Body of pancreas (tissue), 4 donors: Measurements from ENCODE around the gene TBC1D32.
"Not testable (repeated sequence)": the region's sequence is repeated elsewhere in the genome, so short reads cannot be mapped to it uniquely, and the experiment has no call there.

Experiments
- CTCF ChIP-seq, 7 experiments: fragments of 450-650 bp in 4 of 7; fragments of 200-600 bp in 3 of 7; sonication (generic) in 3 of 7; IDR thresholded peaks; one replicate each; pipeline ENCODE4 v1.5.1; 2016 to 2019; ENCODE audit warnings: antibody characterized with exemption in 7 of 7
- POLR2A ChIP-seq, 3 donors: fragments of 450-650 bp; IDR thresholded peaks; one replicate each; pipeline ENCODE4 v1.6.1; 2016; ENCODE audit warnings: antibody characterized with exemption in 3 of 3, mild to moderate bottlenecking in 2 of 3

- not testable (repeated sequence) for TF ChIP-seq CTCF, POLR2A (IDR thresholded peaks at IDR 0.05)
These were observed 39.9 kb upstream of the TBC1D32 start for GRCh38 chr6:121374219-121374618.
